GM21381 (cell line): ENCODE measurements around the gene UTP11.

Experiments used
- ATAC-seq: cut with Tn5 transposase; IDR thresholded peaks from one replicate; pipeline ENCODE4 v1.9.1; 2021; ENCODE audit warnings: mild to moderate bottlenecking, moderate library complexity; ENCODE audit not compliant: unreplicated experiment

Gene UTP11

DNA sequence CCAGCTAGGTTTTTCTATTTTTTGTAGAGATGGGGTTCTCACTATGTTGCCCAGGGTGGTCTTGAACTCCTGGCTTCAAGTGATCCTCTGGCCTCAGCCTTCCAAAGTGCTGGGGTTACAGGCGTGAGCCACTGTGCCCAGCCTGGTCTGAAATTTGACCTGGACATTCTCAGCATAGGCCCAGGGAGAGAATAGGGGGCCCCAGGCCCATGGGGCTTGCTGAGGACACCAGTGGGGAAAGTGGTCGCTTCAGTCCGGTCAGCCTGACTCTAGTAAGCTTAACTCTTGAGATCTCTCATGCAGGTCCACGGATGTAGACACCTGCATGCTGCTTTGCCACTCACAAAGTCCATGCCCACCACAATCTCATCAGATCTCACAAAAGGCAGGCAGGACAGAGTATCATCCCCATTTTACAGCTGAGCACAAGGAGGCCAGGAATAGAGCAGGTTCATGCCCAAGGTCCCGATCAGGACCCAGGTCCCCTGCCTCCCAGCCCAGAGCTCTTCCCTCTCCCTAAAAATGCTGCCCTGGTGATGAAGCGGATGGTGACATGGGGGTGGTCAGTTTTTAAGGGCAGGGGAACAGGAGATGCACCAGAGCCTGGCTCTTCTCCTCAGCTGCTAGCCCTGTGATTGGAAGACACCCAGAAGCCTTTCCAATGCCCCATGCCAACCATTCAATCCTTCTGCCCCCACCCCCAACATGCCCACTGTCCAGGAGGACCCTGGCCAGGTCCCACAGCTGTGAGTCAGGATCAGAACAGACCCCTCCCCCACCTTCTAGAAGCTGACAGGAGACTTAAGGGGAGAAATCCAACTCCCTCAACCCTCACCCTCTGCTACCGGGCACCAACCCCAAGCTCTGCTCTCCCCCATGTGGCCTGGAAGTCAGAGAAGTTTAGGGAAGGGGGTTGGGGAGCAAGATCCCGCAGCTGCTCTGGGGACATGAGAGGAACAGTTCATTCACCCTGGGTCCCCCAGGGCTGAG, 9.0 kb upstream of the UTP11 start:
- ATAC-seq, result no peak

DNA sequence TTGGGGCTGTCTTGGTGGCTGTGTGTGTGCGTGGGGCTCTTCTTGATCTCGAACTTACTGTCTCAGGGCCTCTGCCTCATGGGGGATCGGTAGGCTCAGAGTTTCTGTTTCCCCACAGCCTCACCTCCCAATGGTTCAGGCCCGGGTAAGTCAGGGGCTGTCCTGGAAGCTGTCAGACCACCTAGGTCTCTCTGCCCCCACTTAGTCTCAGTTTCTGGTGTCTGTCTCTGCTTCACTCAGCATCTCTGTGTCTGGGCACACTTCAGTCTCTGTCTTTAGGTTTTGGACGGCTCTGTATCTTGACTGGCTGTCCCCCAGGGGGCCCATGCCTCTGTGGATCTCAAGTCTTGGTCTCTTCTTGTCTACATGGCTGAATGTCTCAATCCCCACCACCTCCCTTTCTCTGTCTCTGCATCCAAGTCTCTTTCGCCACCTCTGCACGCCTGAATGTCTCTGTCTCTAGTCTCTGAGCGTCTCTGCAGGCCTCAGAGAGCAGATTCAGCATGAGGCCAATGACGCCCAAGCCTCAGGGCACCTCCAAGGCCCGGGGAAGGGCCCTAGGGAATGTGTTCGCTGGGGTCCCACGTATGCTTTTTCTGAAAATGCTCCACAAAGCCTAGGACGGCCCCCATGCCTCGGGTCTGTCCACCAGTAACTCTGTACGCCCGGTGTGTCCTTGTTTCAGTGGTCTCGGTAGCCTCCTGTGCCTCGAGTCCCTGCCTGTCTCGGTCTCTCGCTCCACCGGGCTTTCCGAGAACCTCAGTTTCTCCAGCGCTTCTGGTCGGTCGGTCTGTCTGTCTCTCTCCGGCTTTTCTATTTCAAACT, 8.0 kb upstream of the UTP11 start:
- ATAC-seq, result no peak

DNA sequence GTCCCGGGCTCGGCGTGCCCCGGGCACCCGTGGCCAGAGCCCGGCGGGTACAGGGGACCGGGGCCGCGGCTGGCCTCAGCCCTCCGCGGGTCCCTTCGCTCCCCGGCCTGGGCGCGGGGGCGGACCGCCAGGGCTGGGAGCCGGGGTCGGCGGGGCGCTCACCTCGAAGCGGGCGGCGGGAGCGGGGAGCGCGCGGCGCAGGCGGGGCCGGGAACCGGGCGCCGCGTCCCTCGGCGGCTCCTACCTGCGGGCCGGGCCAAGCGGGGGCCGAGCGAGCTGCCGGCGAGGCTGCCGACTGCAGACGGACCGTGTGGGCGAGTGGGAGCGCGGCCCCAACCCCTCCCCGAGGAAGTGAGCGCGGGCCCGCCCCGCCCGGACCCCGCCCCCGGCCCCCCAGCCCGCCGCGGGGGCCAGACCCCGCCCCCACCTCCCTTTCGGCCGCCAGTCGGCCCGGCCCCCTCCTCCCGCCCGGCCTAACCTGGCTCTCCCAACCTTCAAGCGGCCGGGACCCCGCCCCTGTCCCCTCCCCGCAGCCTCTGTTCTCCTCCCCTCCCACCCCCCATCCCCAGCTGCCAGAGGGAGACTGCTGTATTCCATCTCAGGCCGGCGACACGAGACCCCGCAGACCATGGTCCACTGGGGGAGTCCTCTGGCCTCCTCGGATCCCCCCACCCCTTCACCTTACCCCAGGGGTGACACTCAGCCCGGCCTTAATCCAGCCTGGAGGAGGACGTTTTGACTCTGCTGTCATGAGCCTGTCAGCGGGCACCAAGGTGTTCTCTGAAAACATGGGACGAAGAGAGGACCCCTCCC, 7.1 kb upstream of the UTP11 start, which contains the start of gene FHL3:
FHL3 (minus strand) TSS at position 320 of the 813 bp plus-strand sequence. CDS start 6,102 bp downstream, outside the sequence.
- no peak for ATAC-seq

DNA sequence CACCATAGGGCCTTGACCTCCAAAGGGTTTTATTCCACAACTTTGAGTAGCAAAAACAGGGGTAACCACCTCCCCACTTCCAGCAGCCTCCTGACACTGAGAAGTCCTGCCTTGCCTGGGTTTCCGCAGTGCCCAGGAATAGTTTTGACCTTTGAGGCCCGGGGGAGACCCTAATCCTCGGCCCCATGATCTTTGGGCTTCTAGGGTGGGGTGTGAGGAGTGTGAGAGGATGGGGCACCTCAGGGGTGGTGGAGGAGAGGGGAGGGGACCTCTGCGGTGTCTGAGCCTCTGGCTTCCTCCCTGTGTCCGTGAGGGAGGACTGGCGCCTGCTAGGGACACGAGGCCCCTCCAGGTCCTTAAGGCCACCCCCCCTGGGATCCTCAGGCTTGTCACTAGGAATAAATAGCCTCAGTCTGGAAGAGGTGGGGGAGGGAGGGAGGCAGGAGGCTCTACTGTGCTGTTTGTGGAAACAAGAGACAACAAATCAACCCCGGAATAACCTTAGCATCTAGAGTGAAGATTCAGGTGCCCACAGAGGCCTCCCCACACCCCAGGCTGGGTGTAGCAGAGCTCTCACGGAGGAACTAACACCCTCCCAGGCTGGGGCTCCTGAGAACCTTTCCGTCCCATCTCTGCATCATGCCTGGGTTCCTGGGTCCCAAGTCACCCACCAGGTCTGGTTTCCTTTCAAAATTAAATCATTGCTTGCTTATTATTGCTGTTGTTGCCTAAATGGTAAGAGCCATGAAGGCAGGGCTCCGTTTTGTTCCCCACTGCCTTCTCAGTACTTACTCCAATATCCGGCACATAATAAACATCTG, 6.3 kb upstream of the UTP11 start:
- no peak for ATAC-seq

DNA sequence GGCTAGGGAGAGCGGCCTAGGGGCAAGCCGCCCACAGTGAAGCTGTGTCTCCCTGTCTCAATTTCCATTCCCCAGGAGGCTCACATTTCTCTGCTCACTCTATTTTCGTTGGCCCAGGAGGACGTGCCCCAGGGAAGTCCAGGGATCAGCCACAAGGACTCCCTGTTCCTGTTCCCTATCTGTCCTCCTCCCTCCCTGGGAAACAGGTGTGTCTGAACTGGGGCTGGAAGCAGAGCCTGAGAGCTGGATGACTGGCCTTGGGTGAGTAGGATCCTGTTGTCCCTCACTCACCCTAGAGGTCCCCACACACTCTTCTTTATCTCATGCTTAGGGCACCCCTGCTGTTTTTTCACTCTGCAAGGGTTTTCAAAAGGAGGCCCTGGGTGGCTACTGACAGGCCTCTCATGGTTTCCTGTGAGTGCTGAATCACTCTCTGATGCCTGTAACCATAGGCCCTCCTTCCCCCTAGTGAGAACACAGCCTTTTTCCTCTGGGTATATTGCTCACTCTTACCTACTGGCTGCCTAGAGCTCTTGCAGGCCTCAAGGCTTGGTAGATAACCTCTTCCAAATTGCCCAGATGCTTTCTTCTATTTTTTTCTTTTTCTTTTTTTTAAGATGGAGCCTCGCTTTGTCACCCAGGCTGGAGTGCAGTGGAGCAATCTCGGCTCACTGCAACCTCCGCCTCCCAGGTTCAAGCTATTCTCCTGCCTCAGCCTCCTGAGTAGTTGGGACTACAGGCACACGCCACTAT, 3.3 kb upstream of the UTP11 start:
- ATAC-seq, result no peak

DNA sequence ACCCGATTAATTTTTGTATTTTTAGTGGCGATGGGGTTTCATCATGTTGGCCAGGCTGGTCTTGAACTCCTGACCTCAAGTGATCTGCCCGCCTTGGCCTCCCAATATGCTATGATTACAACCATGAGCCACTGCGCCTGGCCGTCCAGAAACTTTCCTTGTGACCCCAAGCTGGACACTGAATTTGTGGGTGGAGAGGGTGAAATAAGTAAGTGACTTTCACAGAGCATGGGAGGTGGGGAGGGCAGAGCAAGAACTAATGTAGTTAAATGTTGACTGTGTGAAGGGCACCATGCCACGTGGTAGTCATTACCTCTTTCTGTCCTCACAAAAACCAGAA, 2.7 kb upstream of the UTP11 start:
- no peak for ATAC-seq

DNA sequence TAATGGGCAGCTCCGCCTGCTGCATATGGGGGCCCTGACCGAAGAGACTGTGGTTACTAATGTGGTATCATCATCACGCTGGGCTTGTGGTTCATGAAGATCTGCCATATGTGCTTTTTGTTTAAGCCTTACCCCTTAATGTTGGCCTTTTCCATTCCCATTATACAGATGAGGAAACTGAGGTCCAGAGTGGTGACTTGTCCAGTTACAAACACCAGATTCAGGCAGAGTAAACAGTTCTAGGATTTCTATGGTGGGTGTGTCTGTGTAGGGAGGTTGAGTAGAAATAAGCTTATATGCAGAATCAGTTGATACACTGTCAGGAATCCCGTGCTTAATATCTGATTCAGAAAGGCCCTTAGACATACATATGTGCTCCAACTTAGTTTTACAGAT, 691 bp downstream of the UTP11 start:
- no peak for ATAC-seq

DNA sequence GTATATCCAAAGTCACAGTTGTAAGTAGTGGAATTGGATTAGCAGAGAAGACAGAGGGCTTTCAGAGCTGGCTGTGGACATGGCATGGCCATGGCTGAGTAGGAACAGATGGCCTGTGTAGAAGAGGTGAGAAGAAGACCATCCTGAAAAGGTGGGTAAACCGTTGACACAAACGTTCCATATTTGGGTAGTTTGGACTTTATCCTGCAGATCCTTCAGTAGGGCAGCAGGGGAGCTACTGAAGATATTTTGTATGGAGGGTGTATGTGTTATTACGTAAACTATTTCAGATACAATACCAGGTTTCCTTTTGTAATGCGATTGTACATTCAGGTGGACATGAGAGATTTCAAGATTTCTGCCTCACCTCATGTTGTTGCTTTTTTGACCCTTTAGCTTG, 1.6 kb downstream of the UTP11 start:
- ATAC-seq, result no peak

DNA sequence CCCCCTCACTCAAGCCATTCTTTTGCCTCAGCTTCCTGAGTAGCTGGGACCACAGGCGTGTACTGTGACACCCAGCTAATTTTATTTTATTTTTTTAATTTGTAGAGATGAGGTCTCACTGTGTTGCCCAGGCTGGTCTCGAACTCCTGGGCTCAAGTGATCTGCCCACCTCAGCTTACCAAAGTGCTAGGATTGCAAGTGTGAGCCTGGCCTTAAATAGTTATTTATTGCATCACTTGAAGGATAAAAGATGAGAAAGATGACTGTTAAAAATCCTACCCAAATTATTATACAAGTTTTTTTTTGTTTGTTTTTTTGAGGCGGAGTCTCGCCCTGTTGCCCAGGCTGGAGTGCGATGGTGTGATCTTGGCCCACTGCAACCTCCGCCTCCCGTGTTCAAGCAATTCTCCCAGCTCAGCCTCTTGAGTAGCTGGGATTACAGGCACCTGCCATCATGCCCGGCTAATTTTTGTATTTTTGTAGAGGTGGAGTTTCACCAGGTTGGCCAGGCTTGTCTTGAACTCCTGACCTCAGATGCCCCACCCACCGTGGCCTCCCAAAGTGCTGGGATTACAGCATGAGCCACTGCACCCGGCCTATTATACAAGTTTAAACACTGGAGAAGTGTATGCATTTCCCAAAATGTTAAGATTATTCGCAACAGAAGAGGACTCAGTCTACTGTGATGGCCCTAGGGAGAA, 2.3 kb downstream of the UTP11 start:
- no peak for ATAC-seq

DNA sequence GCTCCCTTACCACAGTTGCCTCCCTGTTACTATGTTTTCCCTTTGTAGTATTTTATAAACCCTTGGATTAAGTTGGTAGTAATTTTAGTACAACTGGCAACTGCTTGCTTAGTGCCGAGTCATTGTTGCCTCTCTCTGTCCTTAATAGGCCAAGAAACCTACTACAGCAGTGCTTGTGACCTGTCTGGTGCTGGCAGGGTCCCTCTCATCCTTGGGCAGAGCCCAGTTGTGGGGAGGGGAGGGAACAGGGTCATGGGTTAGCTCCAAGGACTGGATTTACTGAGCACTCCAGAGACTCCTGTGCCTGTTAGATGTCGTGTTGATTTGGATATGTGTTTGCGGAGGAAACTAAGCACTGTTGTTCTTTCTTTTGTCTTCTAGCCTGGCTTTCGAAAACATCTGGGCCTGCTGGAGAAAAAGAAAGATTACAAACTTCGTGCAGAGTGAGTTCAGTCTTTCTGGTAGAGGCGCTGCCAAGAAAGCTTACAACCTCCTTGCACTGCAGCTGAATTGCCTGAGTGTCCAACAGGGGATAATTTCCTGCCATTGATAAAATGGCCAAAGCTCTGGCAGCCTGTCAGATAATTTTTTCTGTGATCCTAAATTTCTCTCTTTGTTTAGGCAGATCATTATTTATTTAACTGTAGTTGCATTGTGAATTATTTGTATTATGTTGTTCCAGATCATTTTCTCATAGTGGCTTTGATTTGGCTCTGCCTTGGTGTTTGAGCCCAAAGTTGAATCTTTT, 3.6 kb downstream of the UTP11 start:
- ATAC-seq, result no peak

DNA sequence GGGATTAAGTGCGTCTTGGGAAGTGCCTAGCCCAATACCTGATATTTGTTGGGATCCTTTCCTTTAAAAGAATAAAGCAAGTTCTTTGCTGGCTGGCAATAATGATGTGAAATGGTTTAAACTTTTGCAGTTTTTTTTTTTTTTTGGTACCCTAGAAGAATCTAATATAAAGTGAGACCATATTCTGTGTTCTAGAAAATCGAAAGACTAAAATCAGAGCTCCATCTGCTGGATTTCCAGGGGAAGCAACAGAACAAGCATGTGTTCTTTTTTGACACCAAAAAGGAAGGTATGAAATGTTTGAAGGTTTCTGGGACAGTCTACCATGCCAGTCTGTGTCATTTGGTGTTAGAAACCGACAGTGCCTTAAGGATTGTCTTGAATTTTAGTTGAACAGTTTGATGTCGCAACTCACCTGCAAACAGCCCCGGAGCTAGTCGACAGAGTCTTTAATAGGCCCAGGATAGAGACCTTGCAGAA, 6.4 kb downstream of the UTP11 start:
- ATAC-seq, result no peak

DNA sequence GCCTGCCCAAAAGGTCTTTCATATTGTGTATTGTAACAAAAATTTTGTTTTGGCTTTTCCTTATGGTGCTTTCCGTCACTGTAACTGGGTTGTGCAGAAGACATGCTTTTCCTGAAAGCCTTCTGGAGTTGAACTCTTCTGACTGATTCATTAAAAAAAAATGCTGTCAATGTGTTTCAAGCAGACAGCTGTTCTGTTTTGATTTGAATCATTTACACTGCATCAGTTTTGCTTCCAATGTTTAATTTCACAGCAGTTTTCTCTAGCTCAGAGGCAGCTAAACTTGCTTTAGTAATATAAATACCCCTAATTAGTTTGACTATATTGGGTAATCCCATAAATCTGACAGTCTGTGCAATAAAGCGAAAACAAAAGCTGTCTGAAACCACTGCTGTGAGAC, 7.9 kb downstream of the UTP11 start:
- ATAC-seq, result no peak

DNA sequence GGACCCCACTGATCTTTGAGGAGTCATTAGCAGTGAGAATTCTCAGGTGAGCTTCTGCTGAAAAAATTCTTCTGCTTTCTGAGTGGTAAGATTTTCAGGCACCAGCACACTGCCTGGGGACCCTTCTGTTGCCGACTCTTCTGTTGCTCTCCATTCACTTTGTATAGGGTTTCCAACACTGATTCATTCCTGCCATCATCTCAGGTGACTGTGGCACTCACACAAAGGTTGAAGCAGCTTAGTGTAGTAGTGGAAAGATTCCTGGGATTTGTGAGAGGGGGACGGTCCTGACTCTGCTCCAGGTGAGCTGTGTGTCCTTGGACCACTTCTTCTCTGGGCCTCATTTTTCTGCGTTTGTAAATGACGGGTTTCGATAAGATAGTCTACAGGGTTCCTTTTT, 9.4 kb downstream of the UTP11 start:
- no peak for ATAC-seq

DNA sequence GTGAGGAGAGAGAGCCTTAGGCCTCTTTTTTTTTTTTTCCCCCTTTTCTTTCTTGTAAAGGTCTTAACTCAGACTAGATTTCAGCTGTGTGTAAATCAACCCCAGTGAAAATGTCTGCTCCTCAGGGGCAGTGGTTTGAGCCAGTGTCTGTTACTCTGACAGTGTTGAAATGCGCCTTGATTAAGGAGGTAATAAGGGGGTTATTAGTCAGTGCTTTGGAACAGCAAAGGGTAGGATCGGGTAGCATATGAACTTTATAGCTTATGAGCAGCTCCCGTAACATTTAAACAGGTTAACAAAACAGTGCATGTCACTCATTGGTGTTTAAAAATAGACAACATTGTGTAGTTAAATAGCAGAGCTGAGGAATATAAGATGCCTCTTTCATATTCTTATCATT, 10.3 kb downstream of the UTP11 start:
- no peak for ATAC-seq

DNA sequence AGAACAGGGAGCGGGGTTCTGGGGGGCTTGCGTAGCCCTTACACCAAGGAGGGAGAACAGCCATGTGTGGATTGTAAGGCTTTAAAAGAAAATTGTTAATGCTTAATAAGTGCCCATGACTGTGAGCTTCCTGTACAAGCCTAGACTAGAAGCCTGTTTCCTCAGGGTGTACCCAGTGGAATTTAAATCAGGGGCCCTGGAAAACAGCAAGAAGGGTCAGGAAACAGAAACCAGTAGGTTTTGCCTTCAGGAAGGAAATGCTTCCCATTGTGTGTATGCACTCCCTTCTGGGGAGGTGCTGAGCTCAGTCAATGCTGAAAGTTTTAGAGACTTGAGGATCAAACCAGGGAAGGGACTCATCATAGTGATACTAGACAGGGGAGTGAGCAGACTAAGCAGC, 12.7 kb downstream of the UTP11 start:
- ATAC-seq, result no peak

DNA sequence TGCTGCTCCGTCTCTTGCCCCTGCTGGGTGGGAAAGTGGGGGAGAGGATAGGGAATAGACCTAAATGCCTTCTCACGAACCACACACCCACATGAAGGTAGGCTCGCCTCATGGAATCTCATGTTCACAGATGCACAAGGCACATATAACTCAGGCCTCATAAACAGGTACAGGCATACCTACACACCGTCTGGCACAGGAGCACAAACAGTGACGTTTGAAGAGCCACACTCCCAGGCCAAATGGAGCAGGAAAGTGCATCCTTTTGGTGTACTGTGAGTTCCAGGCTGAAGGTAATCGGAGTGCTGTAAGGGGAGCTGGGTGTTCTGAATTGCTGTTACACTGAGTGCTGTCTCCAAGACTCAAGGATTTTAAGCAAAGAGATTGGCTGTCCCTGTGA, 13.1 kb downstream of the UTP11 start:
- ATAC-seq, result no peak

DNA sequence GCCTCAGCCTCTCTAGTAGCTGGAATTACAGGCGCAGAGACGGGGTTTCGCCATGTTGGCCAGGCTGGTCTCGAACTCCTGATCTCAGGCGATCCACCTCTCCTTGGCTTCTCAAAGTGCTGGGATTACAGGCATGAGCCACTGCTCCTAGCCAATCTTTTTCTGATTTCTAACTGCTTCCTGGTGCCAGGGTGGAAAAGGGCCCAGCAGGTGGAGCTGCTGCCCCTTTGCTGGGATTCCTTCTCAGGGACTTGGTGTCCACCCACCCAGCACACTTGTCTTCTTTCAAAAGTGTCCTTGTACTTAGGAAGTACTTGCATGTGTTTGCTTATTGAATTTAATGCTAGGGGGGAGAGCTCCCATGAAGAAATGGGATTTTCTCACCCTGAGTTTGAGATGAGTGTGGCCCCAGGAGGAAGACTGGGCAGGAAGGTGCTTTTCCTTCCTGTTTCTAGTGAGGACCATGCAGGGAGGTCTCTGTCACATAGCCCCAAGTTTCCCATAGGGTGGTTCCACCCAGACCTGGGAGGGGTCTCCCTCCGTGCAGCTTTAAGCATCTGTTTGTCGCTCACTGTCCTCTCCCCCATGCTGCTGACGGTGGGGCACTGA, 14.2 kb downstream of the UTP11 start:
- no peak for ATAC-seq
